ENCODE results near the gene MNAT1. TPM values are rescaled to one million over a fixed set of nuclear protein-coding genes. Genes with fewer than 3 reads are reported as not detected.

Gene MNAT1
- polyA plus RNA-seq, 1 of the 3 experiments (the other 2 are of a cell fraction) = 38.9 TPM

DNA sequence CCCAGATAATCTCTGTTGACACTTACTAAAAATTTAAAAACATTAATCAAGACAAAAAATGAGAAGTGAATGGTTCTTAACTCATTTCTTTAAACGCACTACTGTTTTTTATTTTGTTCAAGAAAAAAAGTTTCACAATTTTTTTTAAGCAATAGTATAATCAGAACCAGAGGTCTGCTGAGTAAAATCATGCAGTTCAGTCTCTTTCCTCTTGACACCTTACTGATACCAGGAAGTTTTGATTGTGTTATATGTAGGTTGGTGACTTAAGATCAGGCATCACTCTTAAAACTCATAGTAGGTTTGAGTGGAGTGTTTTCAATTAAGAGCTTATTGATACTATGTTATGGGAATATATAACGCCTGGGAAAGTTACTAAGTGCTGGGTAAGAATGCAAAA is 125.0 kb downstream of the MNAT1 start:
- Histone ChIP-seq H3K27ac (ENCODE audit: low read depth in 2 of 2, low read length in 1 of 2) (no peak overlapping the region), H3K9ac (no peak overlapping the region), H3K4me3 (ENCODE audit: low read depth in 2 of 2, low read length in 1 of 2) (no peak overlapping the region), H3K27me3 (ENCODE audit: insufficient read depth) (no peaks in the 10 kb centered on the region), H3K4me2 (no peak overlapping the region), H3F3A (replicated peaks; ENCODE audit: insufficient read depth) (no peaks in the 10 kb centered on the region), H2AFZ (ENCODE audit: low read depth) (no peak overlapping the region), H3K4me1 (ENCODE audit: control insufficient read depth in 1 of 2, insufficient read depth in 2 of 2, low read depth in 1 of 2, low read length in 1 of 2) (peaks cover 0 to 2% of the 10 kb centered on the region in 2 experiments; a peak in 1 of 4 replicates), H3K9me3 (no peaks in the 10 kb centered on the region), H3K9me2 (no peaks in the 10 kb centered on the region), H4K20me1 (ENCODE audit: insufficient read depth) (no peaks in the 10 kb centered on the region), H3K79me2 (ENCODE audit: insufficient read depth) (no peaks in the 10 kb centered on the region), H3K36me3 (replicated peaks in 1 of 2; ENCODE audit: control insufficient read depth in 1 of 2, insufficient read depth in 2 of 2, low read length in 1 of 2) (peaks cover 2 to 9% of the 10 kb centered on the region in 2 experiments)
- DNase-seq = no peak
- POLR2A ChIA-PET = no interaction called here
- 91% methylated on average over 2 of the region's 2 CpGs for WGBS (ENCODE audit: low lambda C conversion rate)
- CTCF ChIA-PET = no interaction called here
- TF ChIP-seq FOXM1 (IDR thresholded peaks at IDR 0.05; ENCODE audit: low read depth) (no peak), FOSL2 (IDR thresholded peaks at IDR 0.05; ENCODE audit: borderline replicate concordance, low read depth) (no peak), YY1 (IDR thresholded peaks at IDR 0.05; ENCODE audit: low read depth) (no peak), TCF12 (IDR thresholded peaks at IDR 0.05) (no peak), RXRA (IDR thresholded peaks at IDR 0.05; ENCODE audit: borderline replicate concordance, low read depth) (no peak), SMC3 (IDR thresholded peaks at IDR 0.05; ENCODE audit: low read depth, low read length) (no peak), SIN3A (IDR thresholded peaks at IDR 0.05; ENCODE audit: borderline replicate concordance, low read depth, low read length) (no peak), MEF2A (IDR thresholded peaks at IDR 0.05; ENCODE audit: borderline replicate concordance, low read depth) (no peak), EZH2phosphoT487 (IDR thresholded peaks at IDR 0.05; ENCODE audit: borderline replicate concordance, low read depth) (no peak), ELF1 (IDR thresholded peaks at IDR 0.05) (no peak), GATA2 (CRISPR knock-in tag; IDR thresholded peaks at IDR 0.05) (no peak)
- TF ChIP-seq, protein P1, sequence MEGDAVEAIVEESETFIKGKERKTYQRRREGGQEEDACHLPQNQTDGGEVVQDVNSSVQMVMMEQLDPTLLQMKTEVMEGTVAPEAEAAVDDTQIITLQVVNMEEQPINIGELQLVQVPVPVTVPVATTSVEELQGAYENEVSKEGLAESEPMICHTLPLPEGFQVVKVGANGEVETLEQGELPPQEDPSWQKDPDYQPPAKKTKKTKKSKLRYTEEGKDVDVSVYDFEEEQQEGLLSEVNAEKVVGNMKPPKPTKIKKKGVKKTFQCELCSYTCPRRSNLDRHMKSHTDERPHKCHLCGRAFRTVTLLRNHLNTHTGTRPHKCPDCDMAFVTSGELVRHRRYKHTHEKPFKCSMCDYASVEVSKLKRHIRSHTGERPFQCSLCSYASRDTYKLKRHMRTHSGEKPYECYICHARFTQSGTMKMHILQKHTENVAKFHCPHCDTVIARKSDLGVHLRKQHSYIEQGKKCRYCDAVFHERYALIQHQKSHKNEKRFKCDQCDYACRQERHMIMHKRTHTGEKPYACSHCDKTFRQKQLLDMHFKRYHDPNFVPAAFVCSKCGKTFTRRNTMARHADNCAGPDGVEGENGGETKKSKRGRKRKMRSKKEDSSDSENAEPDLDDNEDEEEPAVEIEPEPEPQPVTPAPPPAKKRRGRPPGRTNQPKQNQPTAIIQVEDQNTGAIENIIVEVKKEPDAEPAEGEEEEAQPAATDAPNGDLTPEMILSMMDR (IDR thresholded peaks at IDR 0.05) = no peak

DNA sequence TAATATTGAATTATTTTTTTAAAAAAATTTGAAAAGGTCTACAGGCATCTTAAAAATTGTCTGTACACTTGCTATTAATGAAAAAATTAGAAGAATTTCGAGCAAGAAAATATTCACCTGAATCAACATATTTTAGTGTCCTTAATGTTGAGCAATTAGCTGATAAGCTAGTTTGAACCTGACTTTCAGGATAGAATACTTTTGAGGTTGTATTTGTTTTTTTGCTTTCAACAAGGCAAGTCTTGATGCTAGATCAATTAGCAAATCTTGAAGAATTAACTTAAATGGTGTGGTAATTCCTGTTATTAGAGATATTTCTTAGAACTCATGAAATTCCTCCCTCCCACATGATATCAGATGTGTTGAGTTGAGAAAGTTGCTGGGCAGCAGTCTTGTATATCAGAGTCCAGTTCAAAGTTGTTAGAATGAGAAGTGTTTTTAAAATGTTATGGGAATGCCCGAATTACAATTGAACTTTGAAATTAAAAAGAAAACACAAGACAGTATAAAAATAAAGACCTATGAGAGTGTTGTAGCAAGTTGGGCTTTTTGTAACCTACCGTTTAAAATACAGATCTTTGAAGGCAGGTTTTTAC is 127.1 kb downstream of the MNAT1 start:
- Histone ChIP-seq H3K9me3 (no peaks in the 10 kb centered on the region), H3K79me2 (ENCODE audit: insufficient read depth) (no peaks in the 10 kb centered on the region), H3K27me3 (ENCODE audit: insufficient read depth) (no peaks in the 10 kb centered on the region), H3K27ac (ENCODE audit: low read depth in 2 of 2, low read length in 1 of 2) (no peak overlapping the region), H3K36me3 (replicated peaks in 1 of 2; ENCODE audit: control insufficient read depth in 1 of 2, insufficient read depth in 2 of 2, low read length in 1 of 2) (peaks cover 0 to 6% of the 10 kb centered on the region in 2 experiments), H3K9me2 (no peaks in the 10 kb centered on the region), H3K4me1 (ENCODE audit: control insufficient read depth in 1 of 2, insufficient read depth in 2 of 2, low read depth in 1 of 2, low read length in 1 of 2) (peaks cover 2 to 8% of the 10 kb centered on the region in 2 experiments; a peak in 2 of 4 replicates), H3K4me2 (no peak overlapping the region), H3K4me3 (ENCODE audit: low read depth in 2 of 2, low read length in 1 of 2) (no peak overlapping the region), H3K9ac (no peak overlapping the region), H3F3A (replicated peaks; ENCODE audit: insufficient read depth) (no peaks in the 10 kb centered on the region), H4K20me1 (ENCODE audit: insufficient read depth) (no peaks in the 10 kb centered on the region), H2AFZ (ENCODE audit: low read depth) (no peak overlapping the region)
- ChIA-PET CTCF (no interaction called here), POLR2A (no interaction called here)
- TF ChIP-seq RCOR1 (IDR thresholded peaks at IDR 0.05; ENCODE audit: low read length) (no peak), MXI1 (IDR thresholded peaks at IDR 0.05; ENCODE audit: low read depth, low read length) (no peak), CHD2 (IDR thresholded peaks at IDR 0.05; ENCODE audit: low read length, partially characterized antibody) (no peak), NRF1 (IDR thresholded peaks at IDR 0.05; ENCODE audit: low read depth, low read length) (no peak), TCF12 (IDR thresholded peaks at IDR 0.05) (no peak), EZH2phosphoT487 (IDR thresholded peaks at IDR 0.05; ENCODE audit: borderline replicate concordance, low read depth) (no peak), POLR2AphosphoS5 (IDR thresholded peaks at IDR 0.05; ENCODE audit: low read depth, low read length) (no peak), TEAD4 (IDR thresholded peaks at IDR 0.05; ENCODE audit: borderline replicate concordance, insufficient read depth) (no peak)
- DNase-seq = no peak
- 80% methylated on average over 3 of the region's 3 CpGs for WGBS (ENCODE audit: low lambda C conversion rate)
